Epithelial cell of proximal tubule (primary cell): ENCODE measurements around the gene NUDT1. TPM values are rescaled to one million over a fixed set of nuclear protein-coding genes. Genes with fewer than 3 reads are reported as not detected.

ENCODE experiments used
- DNase-seq: peaks from one replicate; pipeline ENCODE4 v3.0.0-alpha.2; 2011; ENCODE audit warnings: low read depth
- H3K4me3 ChIP-seq: 2 replicates; pipeline ENCODE4 v1.5.1; 2011; ENCODE audit warnings: low read depth, mild to moderate bottlenecking, low read length
- total RNA-seq: library from RNA; depleted of rRNA; stranded (reverse); fragments of >200 nt; gene quantifications from 2 replicates; pipeline ENCODE4 v1.2.3, GENCODE V29; 2015
- TF ChIP-seq, protein P1 (sequence below): conservative IDR thresholded peaks from 2 replicates; pipeline ENCODE4 v1.5.1; 2012; ENCODE audit warnings: low read depth, mild to moderate bottlenecking, low read length

NUDT1 gene
- total RNA-seq, 1 donor from 2014 or later = 39.1 TPM

DNA sequence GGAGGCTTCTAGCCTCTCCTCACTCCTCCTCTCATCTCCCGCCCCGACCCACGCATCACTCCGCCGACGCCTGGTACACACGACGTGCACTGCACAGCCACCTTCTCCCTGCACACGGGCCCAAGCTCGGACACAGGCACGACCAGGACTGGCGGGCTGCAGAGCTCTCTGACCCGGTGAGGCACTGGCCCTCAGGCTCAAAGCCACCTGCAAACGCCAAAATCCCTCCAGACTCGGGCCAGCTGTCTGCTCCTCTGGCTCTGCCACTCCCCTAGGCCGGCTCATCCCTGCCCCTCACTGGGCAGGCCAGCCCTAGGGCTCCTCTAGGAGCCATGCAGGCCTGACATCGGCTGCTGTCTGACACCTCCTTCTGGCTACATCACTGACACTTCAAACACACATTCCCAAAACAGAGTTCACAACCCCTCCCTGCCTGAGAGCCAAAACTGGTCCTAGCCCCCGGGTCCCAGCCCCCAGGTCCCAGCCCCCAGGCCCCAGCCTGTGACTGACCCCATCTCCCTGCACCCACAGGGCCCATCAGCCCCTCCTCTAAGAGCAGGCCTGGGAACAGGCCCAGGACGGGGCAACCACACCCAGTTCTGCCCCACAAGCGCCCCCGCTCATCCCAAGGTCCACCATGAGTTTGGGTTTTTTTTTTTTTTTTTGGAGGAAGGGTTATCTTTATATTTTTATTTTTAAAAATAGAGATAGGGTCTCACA lies 44.4 kb upstream of the NUDT1 start:
- TF ChIP-seq, protein P1, sequence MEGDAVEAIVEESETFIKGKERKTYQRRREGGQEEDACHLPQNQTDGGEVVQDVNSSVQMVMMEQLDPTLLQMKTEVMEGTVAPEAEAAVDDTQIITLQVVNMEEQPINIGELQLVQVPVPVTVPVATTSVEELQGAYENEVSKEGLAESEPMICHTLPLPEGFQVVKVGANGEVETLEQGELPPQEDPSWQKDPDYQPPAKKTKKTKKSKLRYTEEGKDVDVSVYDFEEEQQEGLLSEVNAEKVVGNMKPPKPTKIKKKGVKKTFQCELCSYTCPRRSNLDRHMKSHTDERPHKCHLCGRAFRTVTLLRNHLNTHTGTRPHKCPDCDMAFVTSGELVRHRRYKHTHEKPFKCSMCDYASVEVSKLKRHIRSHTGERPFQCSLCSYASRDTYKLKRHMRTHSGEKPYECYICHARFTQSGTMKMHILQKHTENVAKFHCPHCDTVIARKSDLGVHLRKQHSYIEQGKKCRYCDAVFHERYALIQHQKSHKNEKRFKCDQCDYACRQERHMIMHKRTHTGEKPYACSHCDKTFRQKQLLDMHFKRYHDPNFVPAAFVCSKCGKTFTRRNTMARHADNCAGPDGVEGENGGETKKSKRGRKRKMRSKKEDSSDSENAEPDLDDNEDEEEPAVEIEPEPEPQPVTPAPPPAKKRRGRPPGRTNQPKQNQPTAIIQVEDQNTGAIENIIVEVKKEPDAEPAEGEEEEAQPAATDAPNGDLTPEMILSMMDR = no peak
- DNase-seq = no peak
- H3K4me3 ChIP-seq = no peak overlapping the region

DNA sequence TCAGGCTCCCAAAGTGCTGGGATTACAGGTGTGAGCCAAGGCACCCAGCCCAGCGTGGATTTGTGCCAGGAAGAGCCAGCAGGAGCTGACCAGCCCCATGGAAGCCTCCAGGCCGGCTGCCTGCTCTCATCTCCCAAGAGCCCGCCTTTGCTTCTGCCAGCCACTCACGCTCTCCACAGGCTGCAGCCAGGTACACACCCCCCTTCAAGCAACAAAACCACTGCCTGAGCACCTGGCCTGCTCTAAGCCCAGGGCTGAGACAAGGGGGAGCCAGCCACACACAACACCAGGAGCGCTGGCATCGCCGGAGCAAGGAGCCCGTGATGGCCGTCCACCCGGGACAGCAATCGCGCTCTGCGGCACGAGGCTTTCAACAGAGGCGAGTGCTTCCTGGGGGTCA lies 43.8 kb upstream of the NUDT1 start:
- TF ChIP-seq, protein P1 = no peak
- DNase-seq = no peak
- H3K4me3 ChIP-seq = no peak overlapping the region

DNA sequence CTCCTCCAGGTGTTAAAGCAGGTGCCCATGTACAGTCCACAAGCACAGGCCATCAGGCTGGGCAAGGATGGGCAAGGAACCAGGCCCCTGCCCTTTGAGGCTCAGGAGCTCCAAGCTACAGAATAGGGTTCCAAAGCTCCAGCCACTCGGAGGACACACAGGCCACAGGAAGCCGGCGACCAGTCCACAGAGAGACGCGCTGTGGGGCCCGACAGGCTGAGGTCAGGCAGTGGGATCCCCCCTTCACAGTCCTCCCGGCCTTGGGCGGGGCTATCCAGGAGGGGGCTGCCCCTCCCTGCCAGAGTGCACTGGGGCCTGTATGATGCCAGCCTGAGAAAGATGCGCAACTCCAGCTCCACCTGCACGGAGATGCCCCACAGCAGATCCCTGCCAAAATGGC lies 43.3 kb upstream of the NUDT1 start:
- no peak for DNase-seq
- no peak overlapping the region for H3K4me3 ChIP-seq
- TF ChIP-seq, protein P1 = no peak

DNA sequence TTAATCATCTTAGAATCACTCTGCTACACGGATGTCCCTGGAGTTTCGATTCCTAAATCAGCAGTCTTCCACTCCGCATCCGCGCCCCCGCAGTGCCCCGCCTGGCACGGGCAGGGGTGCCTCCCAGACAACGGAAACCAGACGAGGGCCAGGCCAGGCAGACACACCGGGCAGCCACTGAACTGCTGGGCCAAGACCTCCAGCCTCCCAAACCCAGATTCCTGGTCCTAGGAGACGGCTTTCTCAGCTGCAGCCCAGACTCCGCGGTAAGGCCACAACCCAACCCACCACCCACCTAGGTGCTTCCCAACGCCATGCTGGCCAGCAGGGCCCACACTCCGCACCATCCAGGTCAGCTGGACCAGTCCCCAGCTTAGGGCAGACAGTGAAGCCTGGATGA lies 42.5 kb upstream of the NUDT1 start:
- no peak overlapping the region for H3K4me3 ChIP-seq
- no peak for DNase-seq
- TF ChIP-seq, protein P1 = no peak

DNA sequence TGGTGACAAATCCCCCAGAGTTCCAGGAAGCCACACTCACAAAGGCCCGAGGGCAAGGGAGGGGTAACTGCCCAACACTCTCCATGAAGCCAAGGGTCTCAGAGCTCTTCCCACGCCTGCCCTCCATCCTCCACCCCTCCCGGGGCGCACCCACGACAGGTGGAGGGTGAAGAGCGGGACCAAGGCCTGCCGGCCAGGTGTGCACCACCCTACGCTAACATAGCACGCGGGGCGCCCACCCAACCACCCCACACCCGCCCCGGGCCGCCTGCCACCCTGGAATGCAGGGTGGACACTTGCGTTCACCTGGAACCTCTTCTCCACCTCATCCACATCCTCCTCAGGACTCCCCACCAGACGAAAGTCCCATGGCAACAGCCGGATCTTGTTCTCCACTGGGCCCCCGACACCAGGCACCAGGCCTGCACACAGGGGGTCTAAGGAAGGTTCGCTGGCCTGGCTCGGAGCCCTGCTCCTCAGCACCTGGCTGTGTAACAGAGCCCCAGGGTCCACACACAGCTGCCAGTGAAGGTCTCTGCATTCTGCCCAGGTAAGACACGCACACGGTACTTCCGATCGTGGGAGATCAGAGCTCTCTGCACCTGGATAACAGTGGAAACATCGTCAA lies 42.0 kb upstream of the NUDT1 start:
- no peak overlapping the region for H3K4me3 ChIP-seq
- DNase-seq = no peak
- TF ChIP-seq, protein P1 = no peak

DNA sequence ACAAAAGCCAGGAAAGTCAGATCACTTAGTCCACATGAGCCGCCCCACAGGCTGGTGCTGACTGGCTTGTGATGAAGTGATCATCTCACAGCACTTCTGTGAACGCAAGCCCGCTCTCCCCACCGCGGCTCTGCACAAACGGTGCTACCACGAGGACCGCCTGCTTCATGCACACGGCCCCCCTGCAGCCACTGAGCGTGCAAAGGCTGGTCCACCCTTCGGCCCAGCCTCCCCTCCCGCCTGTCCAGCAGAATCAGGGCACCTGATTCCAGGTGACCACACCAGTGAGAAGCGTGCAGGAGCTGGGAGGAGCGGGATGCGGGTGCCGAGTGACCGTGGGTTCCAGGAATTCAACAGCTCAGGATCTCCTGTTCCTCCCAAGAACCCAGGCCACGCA lies 41.4 kb upstream of the NUDT1 start:
- DNase-seq = no peak
- TF ChIP-seq, protein P1 = no peak

DNA sequence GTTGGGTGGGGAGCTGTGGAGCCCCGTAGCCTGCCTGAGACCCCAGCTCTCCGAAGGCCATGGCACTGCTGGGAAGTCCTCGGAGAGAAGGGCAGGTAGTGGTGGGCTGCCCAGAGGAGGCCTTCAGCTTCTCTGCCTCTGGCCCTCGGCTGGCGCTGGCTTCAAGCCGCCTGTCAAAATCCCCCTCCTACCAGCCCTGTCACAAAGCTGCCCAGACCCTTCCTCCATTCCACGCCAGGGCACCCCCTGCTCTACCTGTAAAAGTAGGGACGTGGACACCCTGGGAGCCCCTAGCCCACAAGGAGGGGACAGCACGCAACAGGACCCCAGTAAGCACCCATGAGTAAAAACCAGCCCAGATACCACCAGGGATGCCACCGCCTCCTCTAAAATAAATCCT lies 40.9 kb upstream of the NUDT1 start:
- DNase-seq = no peak

More for the DNA sequence above, 41.4 kb upstream of the NUDT1 start:
- H3K4me3 ChIP-seq = no peak overlapping the region

More for the DNA sequence above, 40.9 kb upstream of the NUDT1 start:
- TF ChIP-seq, protein P1 = no peak
- H3K4me3 ChIP-seq = no peak overlapping the region
